ENCODE data around the gene LMX1A. TPM values are rescaled to one million over a fixed set of nuclear protein-coding genes. Genes with fewer than 3 reads are reported as not detected.

The LMX1A gene
- total and polyA plus RNA-seq, 9 donors = 0.37 to 2.2 (median 0.84) TPM

- peaks cover 11% of the 10 kb centered on the region for H3K27me3 ChIP-seq (ENCODE audit: control insufficient read depth, insufficient read depth, low read length)
- H3K9me3 ChIP-seq (replicated peaks; ENCODE audit: control insufficient read depth, low read depth, low read length) = no peaks in the 10 kb centered on the region
- WGBS (ENCODE audit: insufficient coverage) = 44% methylated on average over 1 of the region's 7 CpGs
- H3K4me1 ChIP-seq (ENCODE audit: control insufficient read depth, insufficient read depth, low read length) = peaks cover 13% of the 10 kb centered on the region
- H3K36me3 ChIP-seq (ENCODE audit: control insufficient read depth, insufficient read depth, low read length) = no peaks in the 10 kb centered on the region
- H3K4me3 ChIP-seq (ENCODE audit: low read length) = no peak overlapping the region
- H3K27ac ChIP-seq (ENCODE audit: low read length) = no peak overlapping the region
- DNase-seq = peak; percentile 86
These were observed 11.0 kb upstream of the LMX1A start for GRCh38 chr1:165367375-165367993.

GRCh38 chr1:165365341-165365740 is 8.8 kb upstream of the LMX1A start:
- peaks cover 13% of the 10 kb centered on the region for H3K4me1 ChIP-seq (ENCODE audit: control insufficient read depth, insufficient read depth, low read length)
- no peak overlapping the region for H3K4me3 ChIP-seq (ENCODE audit: low read length)
- H3K9me3 ChIP-seq (replicated peaks; ENCODE audit: control insufficient read depth, low read depth, low read length) = no peaks in the 10 kb centered on the region
- no peak for DNase-seq
- peaks cover 19% of the 10 kb centered on the region for H3K27me3 ChIP-seq (ENCODE audit: control insufficient read depth, insufficient read depth, low read length)
- WGBS (ENCODE audit: insufficient coverage) = 22% methylated on average over 2 of the region's 2 CpGs
- no peaks in the 10 kb centered on the region for H3K36me3 ChIP-seq (ENCODE audit: control insufficient read depth, insufficient read depth, low read length)
- no peak overlapping the region for H3K27ac ChIP-seq (ENCODE audit: low read length)

GRCh38 chr1:165364568-165365133 is 8.1 kb upstream of the LMX1A start:
- peak; percentile 74 for DNase-seq
- WGBS (ENCODE audit: insufficient coverage) = 25% methylated on average over 2 of the region's 6 CpGs

GRCh38 chr1:165356876-165357275 is 361 bp upstream of the LMX1A start:
- H3K4me1 ChIP-seq (ENCODE audit: control insufficient read depth, insufficient read depth, low read length) = peaks cover 26% of the 10 kb centered on the region
- H3K27me3 ChIP-seq (ENCODE audit: control insufficient read depth, insufficient read depth, low read length) = peaks cover 78% of the 10 kb centered on the region
- peak; percentile 34 for DNase-seq
- H3K36me3 ChIP-seq (ENCODE audit: control insufficient read depth, insufficient read depth, low read length) = no peaks in the 10 kb centered on the region
- no peaks in the 10 kb centered on the region for H3K9me3 ChIP-seq (replicated peaks; ENCODE audit: control insufficient read depth, low read depth, low read length)
- H3K4me3 ChIP-seq (ENCODE audit: low read length) = no peak overlapping the region
- 13% methylated on average over 21 of the region's 25 CpGs for WGBS (ENCODE audit: insufficient coverage)
- H3K27ac ChIP-seq (ENCODE audit: low read length) = no peak overlapping the region

More at GRCh38 chr1:165364568-165365133, 8.1 kb upstream of the LMX1A start:
- peaks cover 22% of the 10 kb centered on the region for H3K27me3 ChIP-seq (ENCODE audit: control insufficient read depth, insufficient read depth, low read length)
- H3K36me3 ChIP-seq (ENCODE audit: control insufficient read depth, insufficient read depth, low read length) = no peaks in the 10 kb centered on the region
- peaks cover 13% of the 10 kb centered on the region for H3K4me1 ChIP-seq (ENCODE audit: control insufficient read depth, insufficient read depth, low read length)
- H3K27ac ChIP-seq (ENCODE audit: low read length) = no peak overlapping the region
- H3K4me3 ChIP-seq (ENCODE audit: low read length) = no peak overlapping the region
- no peaks in the 10 kb centered on the region for H3K9me3 ChIP-seq (replicated peaks; ENCODE audit: control insufficient read depth, low read depth, low read length)

GRCh38 chr1:165355139-165355976 is 1.2 kb downstream of the LMX1A start:
- no peak overlapping the region for H3K27ac ChIP-seq (ENCODE audit: low read length)
- peaks cover 26% of the 10 kb centered on the region for H3K4me1 ChIP-seq (ENCODE audit: control insufficient read depth, insufficient read depth, low read length)
- peaks cover 79% of the 10 kb centered on the region for H3K27me3 ChIP-seq (ENCODE audit: control insufficient read depth, insufficient read depth, low read length)
- DNase-seq = no peak
- H3K4me3 ChIP-seq (ENCODE audit: low read length) = peak overlapping the region; percentile 46
- 19% methylated on average over 38 of the region's 53 CpGs for WGBS (ENCODE audit: insufficient coverage)
- H3K9me3 ChIP-seq (replicated peaks; ENCODE audit: control insufficient read depth, low read depth, low read length) = no peaks in the 10 kb centered on the region
- no peaks in the 10 kb centered on the region for H3K36me3 ChIP-seq (ENCODE audit: control insufficient read depth, insufficient read depth, low read length)

- 36% methylated on average over 15 of the region's 22 CpGs for WGBS (ENCODE audit: insufficient coverage)
- H3K27ac ChIP-seq (ENCODE audit: low read length) = no peak overlapping the region
- no peaks in the 10 kb centered on the region for H3K9me3 ChIP-seq (replicated peaks; ENCODE audit: control insufficient read depth, low read depth, low read length)
- no peak for DNase-seq
- H3K27me3 ChIP-seq (ENCODE audit: control insufficient read depth, insufficient read depth, low read length) = peaks cover 79% of the 10 kb centered on the region
- H3K36me3 ChIP-seq (ENCODE audit: control insufficient read depth, insufficient read depth, low read length) = no peaks in the 10 kb centered on the region
- H3K4me1 ChIP-seq (ENCODE audit: control insufficient read depth, insufficient read depth, low read length) = peaks cover 26% of the 10 kb centered on the region
- no peak overlapping the region for H3K4me3 ChIP-seq (ENCODE audit: low read length)
These were observed 1.8 kb downstream of the LMX1A start for GRCh38 chr1:165354739-165355138.

GRCh38 chr1:165353731-165354671 is 2.5 kb downstream of the LMX1A start:
- DNase-seq = no peak
- Histone ChIP-seq H3K4me1 (ENCODE audit: control insufficient read depth, insufficient read depth, low read length) (peaks cover 26% of the 10 kb centered on the region), H3K4me3 (ENCODE audit: low read length) (no peak overlapping the region), H3K36me3 (ENCODE audit: control insufficient read depth, insufficient read depth, low read length) (no peaks in the 10 kb centered on the region), H3K27ac (ENCODE audit: low read length) (no peak overlapping the region), H3K27me3 (ENCODE audit: control insufficient read depth, insufficient read depth, low read length) (peaks cover 80% of the 10 kb centered on the region), H3K9me3 (replicated peaks; ENCODE audit: control insufficient read depth, low read depth, low read length) (no peaks in the 10 kb centered on the region)
- 39% methylated on average over 25 of the region's 52 CpGs for WGBS (ENCODE audit: insufficient coverage)

GRCh38 chr1:165352442-165353293 is 3.8 kb downstream of the LMX1A start:
- no peak for DNase-seq
- peaks cover 77% of the 10 kb centered on the region for H3K27me3 ChIP-seq (ENCODE audit: control insufficient read depth, insufficient read depth, low read length)
- peaks cover 26% of the 10 kb centered on the region for H3K4me1 ChIP-seq (ENCODE audit: control insufficient read depth, insufficient read depth, low read length)
- H3K27ac ChIP-seq (ENCODE audit: low read length) = no peak overlapping the region
- no peak overlapping the region for H3K4me3 ChIP-seq (ENCODE audit: low read length)
- no peaks in the 10 kb centered on the region for H3K9me3 ChIP-seq (replicated peaks; ENCODE audit: control insufficient read depth, low read depth, low read length)
- H3K36me3 ChIP-seq (ENCODE audit: control insufficient read depth, insufficient read depth, low read length) = no peaks in the 10 kb centered on the region
- WGBS (ENCODE audit: insufficient coverage) = 25% methylated on average over 59 of the region's 59 CpGs

GRCh38 chr1:165351863-165352441 is 4.6 kb downstream of the LMX1A start:
- H3K36me3 ChIP-seq (ENCODE audit: control insufficient read depth, insufficient read depth, low read length) = no peaks in the 10 kb centered on the region
- peaks cover 26% of the 10 kb centered on the region for H3K4me1 ChIP-seq (ENCODE audit: control insufficient read depth, insufficient read depth, low read length)
- WGBS (ENCODE audit: insufficient coverage) = 25% methylated on average over 14 of the region's 20 CpGs
- H3K9me3 ChIP-seq (replicated peaks; ENCODE audit: control insufficient read depth, low read depth, low read length) = no peaks in the 10 kb centered on the region
- no peak overlapping the region for H3K27ac ChIP-seq (ENCODE audit: low read length)
- DNase-seq = no peak
- peaks cover 73% of the 10 kb centered on the region for H3K27me3 ChIP-seq (ENCODE audit: control insufficient read depth, insufficient read depth, low read length)
- no peak overlapping the region for H3K4me3 ChIP-seq (ENCODE audit: low read length)
